Hematopoietic multipotent progenitor cell treated with erythropoietin and hydrocortisone succinate and interleukin-3 and kit ligand, for 8 days (in vitro differentiated cells): ENCODE results near the gene EPB41L1.

Experiments
- DNase-seq: peaks from one replicate; pipeline ENCODE4 v3.0.0-alpha.2; 2015

The EPB41L1 gene

GRCh38 chr20:36157610-36158009, 3.1 kb downstream of the EPB41L1 start:
- no peak for DNase-seq

GRCh38 chr20:36158160-36158741, 3.7 kb downstream of the EPB41L1 start:
- no peak for DNase-seq

- no peak for DNase-seq
These were observed 5.3 kb downstream of the EPB41L1 start for GRCh38 chr20:36159833-36160232.

- DNase-seq, result peak; percentile 21
These were observed 7.9 kb downstream of the EPB41L1 start for GRCh38 chr20:36162272-36162966.

GRCh38 chr20:36167902-36168503, 13.5 kb downstream of the EPB41L1 start:
- DNase-seq, result no peak

GRCh38 chr20:36170542-36171215, 16.1 kb downstream of the EPB41L1 start:
- DNase-seq, result no peak

GRCh38 chr20:36173451-36173933, 19.0 kb downstream of the EPB41L1 start:
- peak; percentile 44 for DNase-seq

GRCh38 chr20:36175016-36175415, 20.5 kb downstream of the EPB41L1 start:
- no peak for DNase-seq

GRCh38 chr20:36175475-36175995, 21.0 kb downstream of the EPB41L1 start:
- DNase-seq, result no peak

- no peak for DNase-seq
These were observed 23.2 kb downstream of the EPB41L1 start for GRCh38 chr20:36177716-36178115.

GRCh38 chr20:36179170-36179945, 24.8 kb downstream of the EPB41L1 start:
- DNase-seq, result no peak

GRCh38 chr20:36180323-36180722, 25.8 kb downstream of the EPB41L1 start:
- DNase-seq, result no peak

- no peak for DNase-seq
These were observed 27.5 kb downstream of the EPB41L1 start for GRCh38 chr20:36181934-36182603.

- no peak for DNase-seq
These were observed 28.1 kb downstream of the EPB41L1 start for GRCh38 chr20:36182604-36183154.

- no peak for DNase-seq
These were observed 28.8 kb downstream of the EPB41L1 start for GRCh38 chr20:36183155-36183944.

GRCh38 chr20:36184816-36185776, 30.6 kb downstream of the EPB41L1 start:
- DNase-seq, result no peak

GRCh38 chr20:36193977-36194712, 39.6 kb downstream of the EPB41L1 start:
- no peak for DNase-seq

- no peak for DNase-seq
These were observed 42.1 kb downstream of the EPB41L1 start for GRCh38 chr20:36196676-36197075.

GRCh38 chr20:36197271-36197670, 42.7 kb downstream of the EPB41L1 start:
- no peak for DNase-seq
